BLaER1 (cell line): Measurements from ENCODE around the gene GAREM1.

Experiments used
- H3K27ac ChIP-seq: shearing (Covaris generic); formaldehyde crosslinking; 2 replicates; pipeline ENCODE4 v1.8.1; 2022
- H3K27me3 ChIP-seq: shearing (Covaris generic); formaldehyde crosslinking; 2 replicates; pipeline ENCODE4 v1.8.1; 2022
- H3K36me3 ChIP-seq: shearing (Covaris generic); formaldehyde crosslinking; 2 replicates; pipeline ENCODE4 v1.8.1; 2022
- H3K4me1 ChIP-seq: shearing (Covaris generic); formaldehyde crosslinking; 2 replicates; pipeline ENCODE4 v1.8.1; 2022
- H3K4me2 ChIP-seq: shearing (Covaris generic); formaldehyde crosslinking; 2 replicates; pipeline ENCODE4 v1.8.1; 2022
- H3K4me3 ChIP-seq: shearing (Covaris generic); formaldehyde crosslinking; 2 replicates; pipeline ENCODE4 v1.8.1; 2022
- H3K9ac ChIP-seq: shearing (Covaris generic); formaldehyde crosslinking; 2 replicates; pipeline ENCODE4 v1.8.1; 2022
- H3K9me3 ChIP-seq: shearing (Covaris generic); formaldehyde crosslinking; 2 replicates; pipeline ENCODE4 v1.8.1; 2022
- H4K20me1 ChIP-seq: shearing (Covaris generic); formaldehyde crosslinking; 2 replicates; pipeline ENCODE4 v1.8.1; 2022
- Cebpa-rat ChIP-seq: shearing (Covaris generic); IDR thresholded peaks from 2 replicates; pipeline ENCODE4 v1.8.1; 2022

GAREM1 gene

GRCh38 chr18:32216390-32216789 is 254.3 kb downstream of the GAREM1 start:
- H4K20me1 ChIP-seq, result no peaks in the 10 kb centered on the region
- H3K4me1 ChIP-seq, result no peaks in the 10 kb centered on the region
- no peaks in the 10 kb centered on the region for H3K9me3 ChIP-seq
- no peak overlapping the region for H3K9ac ChIP-seq
- no peak for TF ChIP-seq Cebpa-rat
- no peak overlapping the region for H3K27ac ChIP-seq
- H3K4me2 ChIP-seq, result no peak overlapping the region
- H3K36me3 ChIP-seq, result no peaks in the 10 kb centered on the region
- H3K4me3 ChIP-seq, result no peak overlapping the region
- no peaks in the 10 kb centered on the region for H3K27me3 ChIP-seq

GRCh38 chr18:32213693-32214092 is 257.0 kb downstream of the GAREM1 start:
- no peak for TF ChIP-seq Cebpa-rat
- Histone ChIP-seq H3K36me3 (no peaks in the 10 kb centered on the region), H3K9me3 (no peaks in the 10 kb centered on the region), H3K9ac (no peak overlapping the region), H3K4me1 (no peaks in the 10 kb centered on the region), H3K4me3 (no peak overlapping the region), H3K27me3 (no peaks in the 10 kb centered on the region), H3K4me2 (no peak overlapping the region), H3K27ac (no peak overlapping the region), H4K20me1 (no peaks in the 10 kb centered on the region)
